ENCODE data around the gene TAS2R7.
A peak's percentile ranks its signal among the peaks of the same experiment; 100 is the strongest.
"Not testable (repeated sequence)": the region's sequence is repeated elsewhere in the genome, so short reads cannot be mapped to it uniquely, and the experiment has no call there.

TAS2R7 gene

GRCh38 chr12:10802587-10802986 lies at the start of gene TAS2R7:
Gene TAS2R7, minus strand, starts transcription at chr12:10802627. Its CDS starts 57 bp downstream, at chr12:10802570.
- DNase-seq = peak; percentile 8

DNA sequence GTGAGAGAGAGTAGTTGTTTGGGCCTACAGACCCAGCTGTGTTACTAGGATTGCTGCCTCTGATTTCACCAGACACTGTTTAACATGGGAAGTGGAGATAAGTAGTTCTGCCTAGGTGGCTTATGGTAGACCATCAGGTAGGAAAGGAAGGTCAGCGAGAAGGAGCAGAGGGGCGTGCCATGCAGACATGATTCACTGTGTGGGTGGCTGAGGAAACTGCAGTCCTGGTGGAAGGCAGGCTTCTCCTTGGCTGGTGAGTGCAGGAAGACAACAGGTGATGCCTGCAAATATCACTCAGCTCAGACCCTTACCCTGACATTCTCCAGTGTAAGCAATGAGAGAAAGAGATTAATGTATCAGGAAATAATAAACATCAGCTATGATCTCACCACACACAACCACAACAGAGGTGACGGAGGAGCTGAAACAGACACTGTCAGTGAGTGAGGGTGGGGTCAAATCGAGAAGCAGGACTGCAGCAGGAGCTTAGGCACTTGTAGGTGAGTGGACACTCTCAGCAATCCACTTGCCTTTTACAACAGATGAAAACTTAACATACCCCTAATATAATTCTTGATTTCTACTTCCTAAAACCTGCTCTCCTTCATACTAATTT lies 48.9 kb upstream of the TAS2R7 start:
- no peak for DNase-seq

- no peak for DNase-seq
Observed at GRCh38 chr12:10849425-10849878, 47.0 kb upstream of the TAS2R7 start, which contains the start of gene PRR4. Gene PRR4, minus strand, starts transcription at chr12:10849475. Its CDS starts 38 bp downstream, at chr12:10849437.

- no peak for DNase-seq
Observed at GRCh38 chr12:10847744-10848143, 45.3 kb upstream of the TAS2R7 start.

DNA sequence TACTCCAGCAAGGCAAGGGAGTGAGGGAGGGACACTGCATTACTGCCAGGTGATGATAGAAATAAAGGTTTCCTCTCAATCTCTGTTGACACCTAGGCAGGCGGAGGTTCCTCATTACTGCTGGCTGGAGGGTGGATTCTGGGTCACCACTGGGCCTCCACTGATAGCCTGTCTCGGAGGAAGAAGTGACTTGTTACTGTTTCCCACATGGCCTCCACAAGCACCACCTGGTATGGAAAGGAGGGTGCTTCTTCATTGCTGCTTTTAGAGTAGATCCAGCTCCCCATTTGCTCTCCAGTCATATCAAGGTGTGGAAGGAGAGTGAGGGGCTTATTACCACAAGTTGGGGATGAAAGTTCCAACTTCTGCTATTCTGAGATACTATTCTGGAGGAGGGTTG lies 40.4 kb upstream of the TAS2R7 start:
- DNase-seq = no peak

DNA sequence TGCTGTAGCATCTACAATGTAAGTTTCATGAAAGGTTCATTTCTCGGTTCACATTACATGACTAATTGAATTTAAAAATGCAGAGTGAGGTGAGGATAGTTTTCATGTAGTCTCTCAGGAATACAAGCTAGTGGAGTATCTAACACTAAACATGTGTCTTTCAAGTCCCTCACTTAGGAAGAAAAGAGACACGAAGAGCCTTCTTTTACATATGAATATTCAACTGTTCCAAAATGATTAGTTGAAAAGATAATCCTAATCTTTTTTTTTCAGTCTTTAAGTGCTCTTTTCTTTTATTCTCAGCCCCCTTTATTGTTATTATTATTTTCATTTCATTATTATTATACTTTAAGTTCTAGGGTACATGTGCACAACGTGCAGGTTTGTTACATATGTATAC lies 36.0 kb upstream of the TAS2R7 start:
- no peak for DNase-seq

DNA sequence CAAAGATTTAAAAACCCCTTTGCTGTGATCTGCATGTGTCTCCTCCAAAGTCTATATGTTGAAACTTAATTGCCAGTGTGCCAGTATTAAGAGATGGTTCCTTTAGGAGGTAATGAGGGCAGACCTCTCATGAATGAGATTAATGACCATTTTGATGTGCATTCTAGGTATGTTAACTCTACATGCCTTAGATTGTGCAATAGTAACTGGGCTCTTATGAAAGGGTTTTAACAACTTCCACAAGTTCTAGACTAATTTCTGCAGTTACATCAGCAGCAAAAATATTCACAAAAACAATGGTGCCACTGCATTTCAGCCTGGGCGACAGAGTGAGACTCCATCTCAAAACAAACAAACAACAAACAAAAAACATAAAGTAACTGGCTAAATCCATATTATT lies 27.6 kb upstream of the TAS2R7 start:
- DNase-seq = no peak

GRCh38 chr12:10826258-10826657 lies 23.8 kb upstream of the TAS2R7 start, which contains the start of gene TAS2R10:
Gene TAS2R10, minus strand, starts transcription at chr12:10826358. Its CDS starts 89 bp downstream, at chr12:10826269.
- DNase-seq = no peak

DNA sequence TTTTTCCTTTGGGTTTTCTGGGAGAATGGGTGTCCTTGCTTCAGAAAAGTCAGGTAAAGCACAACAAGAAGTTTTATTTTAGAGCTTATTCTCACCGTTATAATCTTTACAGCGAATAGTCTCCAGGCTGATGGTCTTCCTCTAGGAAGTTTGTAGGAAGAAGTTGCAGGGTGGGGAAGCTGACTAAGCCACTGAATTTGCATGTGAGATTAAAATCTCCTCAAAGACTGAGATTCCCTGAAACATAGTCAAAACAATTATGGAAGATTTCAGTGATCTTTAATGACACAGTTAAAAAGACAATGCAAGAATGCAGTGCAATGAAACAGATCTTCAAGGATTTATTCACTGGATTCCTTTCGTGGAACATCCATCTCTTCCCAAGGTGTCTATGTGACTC lies 22.5 kb upstream of the TAS2R7 start:
- DNase-seq = no peak

- DNase-seq = no peak
Observed at GRCh38 chr12:10811883-10812536, 9.6 kb upstream of the TAS2R7 start.

- no peak for DNase-seq
Observed at GRCh38 chr12:10810068-10810467, 7.6 kb upstream of the TAS2R7 start, which contains the start of gene TAS2R9. Gene TAS2R9, minus strand, starts transcription at chr12:10810168. Its CDS starts 93 bp downstream, at chr12:10810075.

DNA sequence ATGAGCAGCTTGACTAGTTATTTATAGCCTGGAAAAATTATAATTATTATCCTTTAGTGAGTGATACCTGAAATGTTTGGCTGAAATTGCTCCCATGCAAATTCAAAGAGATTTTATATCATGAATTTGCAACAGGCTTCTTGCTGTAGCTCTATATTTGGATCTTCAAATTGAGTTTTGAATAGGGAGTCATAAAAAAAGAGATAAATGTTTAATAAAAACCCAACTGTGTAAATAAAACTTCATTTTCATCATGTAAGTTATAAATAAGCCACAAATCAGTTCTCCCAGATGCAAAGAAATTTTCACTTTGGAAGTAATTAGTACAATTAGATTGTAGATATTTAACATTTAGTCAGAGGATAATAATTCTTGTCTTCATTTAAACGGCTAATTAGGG lies 4.8 kb upstream of the TAS2R7 start, which contains the start of gene TAS2R8:
TAS2R8 (minus strand) TSS at position 101 of the 400 bp plus-strand sequence. CDS start 306 bp downstream, outside the sequence.
- DNase-seq = no peak

DNA sequence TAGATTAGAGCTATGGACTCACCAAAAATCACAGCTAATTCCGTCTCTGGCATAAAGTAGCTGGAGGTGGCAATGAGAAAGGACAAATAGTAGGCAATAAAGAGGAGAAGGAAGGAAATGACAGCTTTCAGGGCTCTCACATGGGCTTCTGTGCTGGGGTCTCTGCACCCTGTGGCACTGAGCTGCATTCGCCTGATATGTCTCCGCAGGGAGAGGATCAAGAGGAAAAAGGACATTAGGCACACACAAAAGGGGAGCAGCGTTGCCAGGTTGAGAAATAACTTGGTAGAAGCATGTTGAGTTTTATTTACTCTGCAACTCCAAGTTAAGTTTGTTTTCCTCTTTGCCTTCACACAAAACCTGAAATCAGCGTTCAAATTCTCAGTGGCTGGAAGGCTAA lies 686 bp downstream of the TAS2R7 start:
- no peak for DNase-seq

- DNase-seq = no peak
Observed at GRCh38 chr12:10794222-10794621, 8.2 kb downstream of the TAS2R7 start.

DNA sequence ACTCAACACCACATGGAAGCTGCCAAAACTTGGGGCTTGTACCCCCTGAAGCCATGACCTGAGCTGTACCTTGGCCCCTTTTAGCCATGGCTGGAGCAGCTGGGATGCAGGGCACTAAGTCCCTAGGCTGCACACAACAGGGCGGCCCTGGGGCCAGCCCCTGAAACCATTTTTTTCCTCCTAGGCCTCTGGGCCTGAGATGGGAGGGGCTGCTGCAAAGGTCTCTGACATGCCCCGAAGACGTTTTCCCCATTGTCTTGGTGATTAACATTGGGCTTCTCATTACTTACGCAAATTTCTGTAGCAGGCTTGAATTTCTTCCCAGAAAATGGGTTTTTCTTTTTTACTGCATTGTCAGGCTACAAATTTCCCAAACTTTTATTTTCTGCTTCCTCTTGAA lies 10.7 kb downstream of the TAS2R7 start:
- DNase-seq = not testable (repeated sequence)

GRCh38 chr12:10783252-10783651 lies 19.2 kb downstream of the TAS2R7 start:
- DNase-seq = no peak

DNA sequence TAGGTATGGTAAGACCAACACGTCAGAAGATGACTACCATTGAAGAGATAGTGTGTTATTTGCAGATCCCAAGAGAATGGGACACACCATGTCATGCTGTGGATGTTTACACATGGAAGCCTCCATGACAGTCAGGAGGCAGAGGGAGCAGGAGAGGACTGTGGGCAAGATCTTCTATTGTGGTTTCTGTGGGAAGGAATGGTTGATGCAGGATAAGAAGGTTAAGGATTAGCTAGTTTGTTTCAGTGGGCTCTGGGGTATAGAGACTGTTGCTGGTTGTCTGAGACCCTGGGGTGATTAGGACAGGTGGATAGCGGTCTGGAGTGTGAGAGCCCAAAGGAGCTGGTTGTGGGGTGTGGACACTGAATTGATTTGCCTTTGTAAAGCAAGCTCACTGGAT lies 23.3 kb downstream of the TAS2R7 start:
- DNase-seq = no peak

DNA sequence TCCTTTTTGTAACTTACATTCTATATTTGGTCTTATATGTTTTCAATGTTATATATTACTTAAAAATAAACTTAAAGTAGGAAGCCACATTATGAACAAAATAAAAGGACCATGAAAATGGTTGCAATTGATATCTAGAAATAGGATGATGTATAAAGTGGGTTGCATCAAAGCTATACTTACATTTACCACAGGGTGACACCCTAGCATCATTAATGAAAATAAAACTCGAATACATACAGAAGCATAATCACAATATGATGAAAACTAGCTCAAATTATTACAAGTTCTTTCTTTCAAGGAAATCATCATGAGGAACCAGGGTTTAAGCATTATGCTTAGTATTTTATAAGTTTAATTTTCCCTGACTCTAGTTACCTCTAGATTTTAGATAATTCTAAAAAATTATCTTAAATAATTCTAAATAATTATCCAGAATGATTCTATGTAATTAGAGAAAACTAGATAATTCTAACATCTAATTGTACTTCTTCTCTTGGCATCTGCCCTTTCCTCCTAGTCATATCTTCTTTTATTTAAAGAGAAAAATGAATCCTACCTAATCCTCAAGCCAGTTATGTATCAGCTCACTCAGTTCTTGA lies 31.2 kb downstream of the TAS2R7 start:
- peak; percentile 70 for DNase-seq

DNA sequence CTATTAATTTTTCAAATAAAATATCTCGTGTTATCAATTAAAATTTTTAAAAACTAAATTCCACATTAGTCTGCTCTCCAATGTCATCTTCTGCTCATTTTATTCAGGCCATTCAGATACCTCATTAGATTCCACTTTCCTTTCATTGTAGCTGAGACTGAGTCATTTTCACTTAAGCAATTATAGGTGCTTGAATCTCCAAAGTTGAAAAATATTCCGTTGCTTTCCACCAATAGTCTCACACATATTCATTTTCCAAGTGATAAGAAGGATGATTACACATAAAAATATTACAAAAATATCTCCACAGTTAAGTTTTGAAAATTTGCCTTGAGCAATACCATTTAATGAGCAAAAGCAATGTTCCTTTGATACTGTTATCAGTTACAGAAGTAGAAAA lies 42.8 kb downstream of the TAS2R7 start:
- DNase-seq = no peak

- no peak for DNase-seq
Observed at GRCh38 chr12:10756194-10756593, 46.2 kb downstream of the TAS2R7 start.

DNA sequence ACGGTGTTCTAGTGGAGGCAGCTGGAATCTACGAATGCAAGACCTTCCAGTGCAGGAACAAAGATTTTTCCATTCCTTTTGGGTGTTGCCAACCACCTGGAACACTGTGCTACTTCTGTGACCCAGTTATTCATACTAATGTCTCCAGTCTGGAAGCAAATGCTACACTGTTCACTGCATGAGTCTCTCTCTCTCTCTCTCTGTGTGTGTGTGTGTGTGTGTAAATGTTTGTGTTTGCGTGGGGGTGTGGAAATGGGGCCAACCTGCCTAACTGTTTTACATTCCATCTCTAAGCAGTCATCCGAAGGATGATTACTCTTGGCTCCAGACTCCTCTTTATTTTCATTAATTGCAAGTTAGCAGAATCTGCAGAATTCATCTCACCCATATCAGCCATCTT lies 49.4 kb downstream of the TAS2R7 start:
- DNase-seq = no peak
